ENCODE data around the gene MAST2. TPM values are rescaled to one million over a fixed set of nuclear protein-coding genes. Genes with fewer than 3 reads are reported as not detected.

The MAST2 gene
- total RNA-seq, 3 donors from 2014 or later: 90.0 to 158 (median 100.0) TPM

- H3K4me1 ChIP-seq (ENCODE audit: low read depth): no peaks in the 10 kb centered on the region
- intact Hi-C loops (cut with DNase I, micrococcal nuclease): no loop called here
- H3K36me3 ChIP-seq (ENCODE audit: low read depth): no peaks in the 10 kb centered on the region
- no peak for DNase-seq
- H3K9me3 ChIP-seq: no peaks in the 10 kb centered on the region
- H3K4me3 ChIP-seq: no peak overlapping the region
- TF ChIP-seq, protein P1, sequence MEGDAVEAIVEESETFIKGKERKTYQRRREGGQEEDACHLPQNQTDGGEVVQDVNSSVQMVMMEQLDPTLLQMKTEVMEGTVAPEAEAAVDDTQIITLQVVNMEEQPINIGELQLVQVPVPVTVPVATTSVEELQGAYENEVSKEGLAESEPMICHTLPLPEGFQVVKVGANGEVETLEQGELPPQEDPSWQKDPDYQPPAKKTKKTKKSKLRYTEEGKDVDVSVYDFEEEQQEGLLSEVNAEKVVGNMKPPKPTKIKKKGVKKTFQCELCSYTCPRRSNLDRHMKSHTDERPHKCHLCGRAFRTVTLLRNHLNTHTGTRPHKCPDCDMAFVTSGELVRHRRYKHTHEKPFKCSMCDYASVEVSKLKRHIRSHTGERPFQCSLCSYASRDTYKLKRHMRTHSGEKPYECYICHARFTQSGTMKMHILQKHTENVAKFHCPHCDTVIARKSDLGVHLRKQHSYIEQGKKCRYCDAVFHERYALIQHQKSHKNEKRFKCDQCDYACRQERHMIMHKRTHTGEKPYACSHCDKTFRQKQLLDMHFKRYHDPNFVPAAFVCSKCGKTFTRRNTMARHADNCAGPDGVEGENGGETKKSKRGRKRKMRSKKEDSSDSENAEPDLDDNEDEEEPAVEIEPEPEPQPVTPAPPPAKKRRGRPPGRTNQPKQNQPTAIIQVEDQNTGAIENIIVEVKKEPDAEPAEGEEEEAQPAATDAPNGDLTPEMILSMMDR (IDR thresholded peaks at IDR 0.05): no peak
- no peak for ATAC-seq
Measured at GRCh38 chr1:45906883-45907282, 103.5 kb downstream of the MAST2 start.

DNA sequence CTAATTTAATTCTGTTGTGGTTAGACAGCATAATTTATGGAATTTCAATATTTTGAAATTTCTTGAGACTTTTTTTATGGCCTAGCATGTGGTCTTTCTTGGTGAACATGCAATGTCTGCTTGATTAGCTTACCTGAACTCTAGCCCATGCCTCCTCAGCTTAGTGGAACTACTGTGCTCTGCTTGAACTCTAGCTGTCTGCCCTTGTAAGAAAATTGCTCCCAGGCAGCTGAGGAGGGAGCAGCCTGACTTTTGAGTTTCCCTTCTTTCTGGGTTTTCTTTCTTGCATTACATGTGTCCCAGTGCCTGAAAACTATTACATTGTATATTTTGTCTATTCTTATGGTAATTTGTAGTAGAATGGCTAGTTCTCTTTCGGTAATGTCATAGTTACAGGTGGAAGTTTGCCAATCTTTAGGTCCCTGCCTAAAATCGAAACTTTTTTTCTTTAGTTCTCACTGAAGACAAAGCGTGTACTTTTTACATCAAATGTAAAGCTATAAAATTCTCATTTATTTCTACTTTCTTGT is 105.3 kb downstream of the MAST2 start:
- no peak for ATAC-seq
- intact Hi-C loops (cut with DNase I, micrococcal nuclease): no loop called here
- Histone ChIP-seq H3K36me3 (ENCODE audit: low read depth) (no peaks in the 10 kb centered on the region), H3K4me3 (no peak overlapping the region), H3K9me3 (no peaks in the 10 kb centered on the region), H3K4me1 (ENCODE audit: low read depth) (no peaks in the 10 kb centered on the region)
- TF ChIP-seq, protein P1 (IDR thresholded peaks at IDR 0.05): no peak
- no peak for DNase-seq

- no peak for DNase-seq
- H3K4me1 ChIP-seq (ENCODE audit: low read depth): no peaks in the 10 kb centered on the region
- intact Hi-C loops (cut with DNase I, micrococcal nuclease): loop anchor here in 1 of 2 donors (5.0 kb wide), 1 partner anchor 66 kb away; no protein-coding TSS in a partner anchor
- TF ChIP-seq, protein P1 (IDR thresholded peaks at IDR 0.05): no peak
- no peak overlapping the region for H3K4me3 ChIP-seq
- no peak for ATAC-seq
- no peaks in the 10 kb centered on the region for H3K36me3 ChIP-seq (ENCODE audit: low read depth)
- no peaks in the 10 kb centered on the region for H3K9me3 ChIP-seq
Measured at GRCh38 chr1:45911634-45912033, 108.2 kb downstream of the MAST2 start.

GRCh38 chr1:45913183-45913683 is 109.8 kb downstream of the MAST2 start:
- no peaks in the 10 kb centered on the region for H3K4me1 ChIP-seq (ENCODE audit: low read depth)
- ATAC-seq: peak; percentile 93
- H3K4me3 ChIP-seq: no peak overlapping the region
- peak in 2 of 3 donors; percentile 63 to 81 for DNase-seq
- TF ChIP-seq, protein P1 (IDR thresholded peaks at IDR 0.05): no peak
- intact Hi-C loops (cut with DNase I, micrococcal nuclease): loop anchor here in 1 of 2 donors (5.0 kb wide), 1 partner anchor 64 kb away; no protein-coding TSS in a partner anchor
- no peaks in the 10 kb centered on the region for H3K9me3 ChIP-seq
- no peaks in the 10 kb centered on the region for H3K36me3 ChIP-seq (ENCODE audit: low read depth)

DNA sequence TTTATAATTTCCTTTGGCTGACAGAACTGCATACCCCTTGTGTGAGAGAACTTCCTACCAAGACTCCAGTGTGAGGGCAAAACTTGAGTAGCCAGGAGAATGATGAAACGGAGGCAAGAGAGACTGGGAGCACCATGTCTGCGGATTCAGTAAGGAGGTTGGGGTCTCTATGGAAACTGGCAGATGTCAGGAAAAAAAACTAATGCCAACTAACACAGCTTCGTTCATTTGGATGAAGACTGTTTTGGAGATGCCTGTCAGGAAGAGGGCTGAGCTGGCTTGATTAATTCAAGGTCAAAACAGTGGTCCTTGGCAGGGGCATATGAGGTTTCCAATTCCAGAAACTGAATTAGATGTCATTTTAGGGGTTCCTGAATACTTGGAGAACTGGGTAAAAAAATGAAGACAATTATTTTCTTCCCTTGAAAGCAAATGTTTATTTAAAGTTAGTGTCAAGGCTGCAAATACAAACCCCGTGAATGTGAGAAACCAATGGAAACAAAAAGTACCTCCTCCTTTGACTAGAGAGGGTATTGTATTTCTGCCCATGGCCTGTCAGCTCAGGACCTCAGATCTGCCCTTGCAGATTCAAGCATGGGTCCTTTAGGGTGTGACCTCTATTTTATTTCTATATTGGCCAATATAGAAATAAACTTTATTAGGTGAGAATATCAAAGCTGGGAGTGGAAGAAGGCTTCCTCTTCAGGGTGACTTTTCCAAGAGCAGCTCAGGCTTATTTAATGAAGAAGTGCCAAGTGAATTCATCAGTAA is 110.5 kb downstream of the MAST2 start:
- TF ChIP-seq, protein P1 (IDR thresholded peaks at IDR 0.05): no peak
- DNase-seq (peak in 1 of 3 donors; percentile 51), ATAC-seq (peak; percentile 81)
- Histone ChIP-seq H3K9me3 (no peaks in the 10 kb centered on the region), H3K36me3 (ENCODE audit: low read depth) (no peaks in the 10 kb centered on the region), H3K4me1 (ENCODE audit: low read depth) (no peaks in the 10 kb centered on the region), H3K4me3 (no peak overlapping the region)
- intact Hi-C loops (cut with DNase I, micrococcal nuclease): loop anchor here in 1 of 2 donors (5.0 kb wide), 1 partner anchor 63 kb away; no protein-coding TSS in a partner anchor
